GM12872 (cell line): ENCODE data around the gene TTLL13.

Experiments
- TF ChIP-seq, protein P1 (sequence below): IDR thresholded peaks from 3 replicates; pipeline ENCODE4 v1.5.1; 2011; ENCODE audit warnings: low read depth, mild to moderate bottlenecking, low read length, moderate library complexity; ENCODE audit not compliant: insufficient read depth

Gene TTLL13

DNA sequence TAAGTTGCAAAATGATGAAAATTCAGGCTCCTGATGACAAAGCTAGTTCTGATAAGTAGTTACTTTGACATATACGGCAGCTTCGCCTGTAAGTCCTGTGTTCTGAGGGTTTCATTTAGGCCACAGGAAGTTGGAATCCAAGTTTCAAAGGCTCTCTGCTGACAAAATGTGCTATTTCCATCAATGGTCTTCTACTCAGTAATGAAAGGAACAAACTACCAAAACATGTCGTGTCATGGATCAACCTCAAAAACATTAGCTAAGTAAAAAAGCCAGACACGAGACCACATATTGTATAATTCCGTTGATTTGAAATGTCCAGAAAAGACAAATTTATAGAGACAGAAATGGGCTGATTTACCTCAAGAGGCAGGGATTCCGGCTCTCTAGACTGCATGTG, 38.6 kb downstream of the TTLL13 start:
- TF ChIP-seq, protein P1, sequence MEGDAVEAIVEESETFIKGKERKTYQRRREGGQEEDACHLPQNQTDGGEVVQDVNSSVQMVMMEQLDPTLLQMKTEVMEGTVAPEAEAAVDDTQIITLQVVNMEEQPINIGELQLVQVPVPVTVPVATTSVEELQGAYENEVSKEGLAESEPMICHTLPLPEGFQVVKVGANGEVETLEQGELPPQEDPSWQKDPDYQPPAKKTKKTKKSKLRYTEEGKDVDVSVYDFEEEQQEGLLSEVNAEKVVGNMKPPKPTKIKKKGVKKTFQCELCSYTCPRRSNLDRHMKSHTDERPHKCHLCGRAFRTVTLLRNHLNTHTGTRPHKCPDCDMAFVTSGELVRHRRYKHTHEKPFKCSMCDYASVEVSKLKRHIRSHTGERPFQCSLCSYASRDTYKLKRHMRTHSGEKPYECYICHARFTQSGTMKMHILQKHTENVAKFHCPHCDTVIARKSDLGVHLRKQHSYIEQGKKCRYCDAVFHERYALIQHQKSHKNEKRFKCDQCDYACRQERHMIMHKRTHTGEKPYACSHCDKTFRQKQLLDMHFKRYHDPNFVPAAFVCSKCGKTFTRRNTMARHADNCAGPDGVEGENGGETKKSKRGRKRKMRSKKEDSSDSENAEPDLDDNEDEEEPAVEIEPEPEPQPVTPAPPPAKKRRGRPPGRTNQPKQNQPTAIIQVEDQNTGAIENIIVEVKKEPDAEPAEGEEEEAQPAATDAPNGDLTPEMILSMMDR = no peak

DNA sequence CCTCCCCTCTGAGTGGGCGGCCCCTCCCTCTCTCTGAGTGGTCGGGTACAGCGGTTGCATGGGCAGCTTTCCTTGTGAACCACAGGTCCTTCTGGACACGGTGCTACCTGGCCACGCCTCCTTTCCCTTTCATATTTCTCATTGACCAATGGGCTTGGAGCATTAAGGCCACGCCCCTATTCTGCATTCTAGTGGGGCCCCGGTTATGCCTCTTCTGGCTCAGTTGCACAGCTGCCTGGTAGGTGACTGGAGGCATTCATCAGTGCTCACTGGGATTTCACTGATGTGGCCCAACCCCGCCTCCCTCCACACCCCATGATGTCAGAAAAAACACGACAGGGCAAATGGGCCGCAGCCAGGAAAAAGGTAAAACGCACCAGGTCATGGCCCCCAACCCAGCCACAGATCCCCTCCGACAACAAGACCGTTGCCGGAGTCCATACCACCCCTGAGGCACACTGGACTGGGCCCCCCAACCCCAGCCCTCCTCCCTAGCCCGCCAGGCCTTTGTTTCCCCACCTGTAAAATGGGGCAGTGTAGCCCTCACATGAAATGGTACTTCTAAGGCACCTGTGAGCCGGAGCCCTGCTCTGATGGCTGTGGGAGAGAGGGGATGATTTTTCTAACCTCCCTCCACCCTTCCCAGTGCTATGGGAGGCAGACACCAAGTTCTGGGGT, 42.5 kb downstream of the TTLL13 start:
- TF ChIP-seq, protein P1 = no peak

DNA sequence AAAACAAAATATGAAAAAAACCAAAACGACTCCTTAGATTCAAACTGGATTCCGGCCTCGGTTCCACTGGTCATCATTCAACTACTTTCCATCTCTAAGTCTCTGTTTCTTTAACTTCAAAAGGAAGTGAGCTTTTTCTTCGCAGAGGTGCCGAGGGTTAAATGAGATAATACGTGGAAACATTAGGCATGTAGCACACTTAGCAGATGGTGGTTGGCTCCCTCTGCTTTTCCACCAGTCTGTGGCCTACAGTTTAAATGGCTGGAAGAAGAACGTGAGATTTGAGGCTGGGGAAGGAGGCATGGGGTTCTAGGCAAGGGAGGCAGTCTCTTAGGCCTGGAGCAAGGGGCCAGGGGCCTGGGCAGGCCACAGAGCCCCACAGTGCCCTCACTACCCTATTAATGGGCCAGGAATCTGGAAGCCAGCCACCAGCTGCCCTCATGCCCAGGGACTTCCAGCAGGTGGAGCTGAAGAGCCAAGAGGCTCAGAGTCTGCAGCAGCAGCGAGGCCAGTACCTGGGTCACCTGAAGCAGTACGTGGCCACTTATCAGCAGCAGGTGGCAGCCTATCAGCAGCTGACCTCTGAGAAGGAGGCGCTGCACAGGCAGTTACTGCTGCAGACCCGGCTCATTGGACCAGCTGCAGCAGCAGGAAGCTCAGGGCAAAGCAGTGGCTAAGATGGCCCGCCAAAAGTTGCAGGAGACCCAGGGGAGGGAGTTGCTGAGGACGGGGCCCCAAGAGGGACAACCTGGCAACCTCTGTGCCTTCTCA, 43.9 kb downstream of the TTLL13 start:
- TF ChIP-seq, protein P1 = peak; percentile 91

DNA sequence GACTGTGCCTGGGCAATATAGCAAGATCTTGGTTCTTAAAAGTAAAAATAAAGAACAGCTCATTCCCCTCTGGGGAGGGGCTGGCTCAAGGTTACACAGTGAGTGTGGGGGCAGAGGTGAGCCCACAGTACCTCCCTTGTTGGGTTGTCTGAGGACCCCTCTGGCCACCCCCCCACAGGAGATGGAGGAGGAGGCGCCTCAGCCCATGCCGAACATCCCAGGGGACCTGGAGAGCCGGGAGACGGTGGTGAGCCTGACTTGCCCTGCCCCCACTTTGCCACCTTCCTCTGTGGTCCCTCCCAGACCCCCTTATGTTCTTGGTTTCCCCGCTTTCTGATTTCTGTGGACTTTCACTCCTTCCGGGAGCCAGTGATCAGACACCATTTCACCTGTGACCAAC, 44.8 kb downstream of the TTLL13 start:
- TF ChIP-seq, protein P1 = no peak

DNA sequence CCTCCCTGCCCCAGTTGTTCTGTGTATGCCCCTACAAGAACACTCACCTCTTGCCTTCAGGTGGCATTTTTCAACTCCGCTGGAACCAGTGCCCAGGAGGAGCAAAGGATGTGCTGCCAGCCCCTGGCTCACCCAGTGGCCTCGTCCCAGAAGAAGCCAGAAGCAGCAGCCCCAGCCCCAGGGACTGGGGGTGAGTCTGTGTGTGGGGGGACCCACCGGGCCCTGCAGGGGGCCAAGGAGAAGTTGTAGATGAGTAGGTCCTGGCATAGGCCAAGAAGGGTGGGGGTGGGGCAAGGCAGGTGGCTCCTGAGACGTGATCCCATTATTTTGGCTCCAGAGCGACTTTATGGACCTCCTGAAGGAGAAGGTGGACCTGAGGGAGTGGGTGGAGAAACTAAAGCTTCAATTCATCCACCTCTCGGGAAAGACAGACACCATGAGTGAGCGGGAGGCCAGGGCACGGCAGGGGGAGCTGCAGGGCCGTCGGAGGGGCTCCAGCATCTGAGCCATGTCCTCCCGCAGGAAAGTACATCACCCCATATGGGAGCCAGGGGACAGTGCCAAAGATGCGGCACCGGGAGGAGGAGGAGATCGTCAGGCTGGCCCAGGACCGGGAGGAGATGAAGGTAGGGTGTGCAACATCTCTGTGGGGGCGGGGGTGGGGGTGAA, 45.4 kb downstream of the TTLL13 start:
- TF ChIP-seq, protein P1 = no peak

DNA sequence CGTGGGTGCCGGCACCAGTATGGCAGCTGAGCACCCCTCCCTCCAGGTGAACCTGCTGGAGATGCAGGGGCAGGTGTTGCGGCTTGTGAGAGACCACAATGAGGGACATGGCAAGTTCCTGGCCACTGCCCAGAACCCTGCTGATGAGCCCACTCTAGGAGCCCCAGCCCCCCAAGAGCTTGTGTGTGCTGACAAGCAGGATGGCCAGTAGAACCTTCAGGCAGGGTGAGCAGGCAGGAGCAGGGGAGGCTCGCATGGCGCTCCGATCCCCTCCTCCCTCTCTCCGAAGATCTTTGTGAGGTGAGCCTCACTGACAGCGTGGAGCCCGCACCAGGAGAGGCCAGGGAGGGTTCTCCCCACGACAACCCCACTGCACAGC, 45.9 kb downstream of the TTLL13 start:
- TF ChIP-seq, protein P1 = no peak

DNA sequence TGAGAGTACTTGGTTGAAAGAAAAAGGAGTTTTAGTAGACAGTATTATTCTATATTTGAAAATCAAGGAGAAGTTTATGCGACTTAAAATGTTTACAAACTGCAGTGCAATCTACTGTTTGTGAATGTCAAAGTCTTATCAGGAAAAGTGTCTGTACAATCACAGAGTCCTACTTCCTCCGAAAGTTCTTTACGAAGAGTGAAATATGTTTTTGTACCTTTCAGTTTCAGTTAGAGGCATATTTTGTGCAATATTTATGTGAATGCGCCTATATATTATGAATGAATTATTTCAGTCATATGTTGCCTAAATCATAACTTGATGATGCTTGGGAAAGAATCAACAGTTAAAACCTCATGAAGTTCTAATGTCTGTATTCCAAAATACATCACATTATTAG, 47.7 kb downstream of the TTLL13 start:
- TF ChIP-seq, protein P1 = no peak
